HEK293 (cell line): ENCODE measurements around the gene LCN2.

Source experiments
- CTCF ChIA-PET: fragments of 350-600 bp; formaldehyde crosslinking; extraction: SDS; loops from one replicate; lab custom pipeline; 2021; ENCODE audit warnings: antibody characterized with exemption; lab: Yijun Ruan, JAX
- POLR2A ChIA-PET: fragments of 300-600 bp; formaldehyde crosslinking; extraction: SDS; loops from one replicate; lab custom pipeline; 2020; ENCODE audit warnings: antibody characterized with exemption, inconsistent platforms; lab: Yijun Ruan, JAX
- H3K27ac ChIP-seq: fragments of 200-500 bp; sonication (Bioruptor generic); 2 replicates; pipeline ENCODE4 v1.5.1; 2014; ENCODE audit warnings: low read depth, low read length, control low read depth, inconsistent platforms; ENCODE audit errors: extremely low read depth
- H3K36me3 ChIP-seq, 2 experiments: fragments of 200-500 bp in 1 of 2; sonication (Bioruptor generic) in 1 of 2; 1 replicate in 1 of 2; 2 replicates in 1 of 2; pipeline ENCODE4 v1.5.1; 2014 to 2017; ENCODE audit warnings: inconsistent platforms in 2 of 2, low read length in 2 of 2; ENCODE audit not compliant: control insufficient read depth in 2 of 2, insufficient read depth in 1 of 2
- H3K4me1 ChIP-seq: fragments of 200-500 bp; sonication (Bioruptor generic); 2 replicates; pipeline ENCODE4 v1.5.1; 2014; ENCODE audit warnings: mild to moderate bottlenecking, low read length, inconsistent platforms; ENCODE audit not compliant: control insufficient read depth, insufficient read depth
- H3K4me3 ChIP-seq: 2 replicates; pipeline ENCODE4 v1.5.1; 2011; ENCODE audit warnings: low read depth, mild to moderate bottlenecking, control low read depth, low read length, moderate library complexity
- H3K9me3 ChIP-seq: fragments of 200-500 bp; sonication (Bioruptor generic); 2 replicates; pipeline ENCODE4 v1.5.1; 2014; ENCODE audit warnings: low read depth, low read length, inconsistent platforms; ENCODE audit not compliant: control insufficient read depth, insufficient read depth
- KLF10 ChIP-seq: fragments of 450-650 bp; IDR thresholded peaks from 2 replicates; pipeline ENCODE4 v1.5.1; 2018; ENCODE audit warnings: missing biosample characterization, mild to moderate bottlenecking, missing genetic modification characterization
- RBAK ChIP-seq: fragments of 450-650 bp; formaldehyde crosslinking; IDR thresholded peaks from 2 replicates; pipeline ENCODE4 v1.5.1; 2016; ENCODE audit warnings: missing biosample characterization, missing genetic modification characterization
- TSHZ1 ChIP-seq: fragments of 450-650 bp; formaldehyde crosslinking; IDR thresholded peaks from 2 replicates; pipeline ENCODE4 v1.5.1; 2016; ENCODE audit warnings: missing biosample characterization, missing genetic modification characterization, borderline replicate concordance
- ZBTB11 ChIP-seq: fragments of 450-650 bp; formaldehyde crosslinking; conservative IDR thresholded peaks from 2 replicates; pipeline ENCODE4 v1.5.1; 2016; ENCODE audit warnings: low read depth, missing biosample characterization, missing genetic modification characterization
- ZBTB6 ChIP-seq: fragments of 450-650 bp; formaldehyde crosslinking; IDR thresholded peaks from 2 replicates; pipeline ENCODE4 v1.5.1; 2017; ENCODE audit warnings: missing biosample characterization, missing genetic modification characterization
- ZNF133 ChIP-seq: fragments of 450-650 bp; formaldehyde crosslinking; IDR thresholded peaks from 2 replicates; pipeline ENCODE4 v1.5.1; 2016; ENCODE audit warnings: missing biosample characterization, missing genetic modification characterization
- ZNF174 ChIP-seq: fragments of 450-650 bp; formaldehyde crosslinking; IDR thresholded peaks from 2 replicates; pipeline ENCODE4 v1.5.0; 2017; ENCODE audit warnings: missing biosample characterization, mild to moderate bottlenecking, missing genetic modification characterization
- ZNF175 ChIP-seq: fragments of 450-650 bp; formaldehyde crosslinking; IDR thresholded peaks from 2 replicates; pipeline ENCODE4 v1.5.1; 2016; ENCODE audit warnings: missing biosample characterization, missing genetic modification characterization
- ZNF214 ChIP-seq: fragments of 450-650 bp; formaldehyde crosslinking; IDR thresholded peaks from 2 replicates; pipeline ENCODE4 v1.5.1; 2017; ENCODE audit warnings: missing biosample characterization, mild to moderate bottlenecking, missing genetic modification characterization, borderline replicate concordance
- ZNF23 ChIP-seq: fragments of 450-650 bp; formaldehyde crosslinking; IDR thresholded peaks from 2 replicates; pipeline ENCODE4 v1.5.1; 2016; ENCODE audit warnings: missing biosample characterization, missing genetic modification characterization, borderline replicate concordance
- ZNF366 ChIP-seq: fragments of 450-650 bp; formaldehyde crosslinking; conservative IDR thresholded peaks from 2 replicates; pipeline ENCODE4 v1.5.1; 2016; ENCODE audit warnings: missing biosample characterization, missing genetic modification characterization
- ZNF521 ChIP-seq: fragments of 450-650 bp; formaldehyde crosslinking; IDR thresholded peaks from 2 replicates; pipeline ENCODE4 v1.5.1; 2017; ENCODE audit warnings: missing biosample characterization, mild to moderate bottlenecking, missing genetic modification characterization
- ZNF530 ChIP-seq: fragments of 450-650 bp; formaldehyde crosslinking; IDR thresholded peaks from 2 replicates; pipeline ENCODE4 v1.5.1; 2016; ENCODE audit warnings: low read depth, missing biosample characterization, missing genetic modification characterization
- ZNF670 ChIP-seq: fragments of 450-650 bp; formaldehyde crosslinking; IDR thresholded peaks from 2 replicates; pipeline ENCODE4 v1.5.1; 2016; ENCODE audit warnings: missing biosample characterization, missing genetic modification characterization, low read depth
- ZNF837 ChIP-seq: fragments of 450-650 bp; formaldehyde crosslinking; IDR thresholded peaks from 2 replicates; pipeline ENCODE4 v1.5.1; 2016; ENCODE audit warnings: missing biosample characterization, missing genetic modification characterization
- ZSCAN16 ChIP-seq: fragments of 450-650 bp; formaldehyde crosslinking; IDR thresholded peaks from 2 replicates; pipeline ENCODE4 v1.5.1; 2016; ENCODE audit warnings: missing biosample characterization, missing genetic modification characterization
- ZXDB ChIP-seq: fragments of 450-650 bp; formaldehyde crosslinking; IDR thresholded peaks from 2 replicates; pipeline ENCODE4 v1.5.1; 2016; ENCODE audit warnings: missing biosample characterization, missing genetic modification characterization

Gene LCN2

GRCh38 chr9:128138001-128138400 is 11.3 kb upstream of the LCN2 start:
- ChIA-PET POLR2A (no interaction called here), CTCF (interaction anchor here (1.3 kb wide), 1 partner anchor 13 kb away, joined by 5 read pairs; no protein-coding TSS in a partner anchor)
- H3K36me3 ChIP-seq: no peaks in the 10 kb centered on the region
- no peaks in the 10 kb centered on the region for H3K9me3 ChIP-seq
- TF ChIP-seq ZNF23 (tag by site-specific recombination) (no peak), RBAK (tag by site-specific recombination) (no peak), ZNF175 (no peak), KLF10 (tag by site-specific recombination) (no peak), TSHZ1 (tag by site-specific recombination) (no peak)
- no peaks in the 10 kb centered on the region for H3K4me1 ChIP-seq
- H3K4me3 ChIP-seq: no peak overlapping the region
- H3K27ac ChIP-seq: no peak overlapping the region

GRCh38 chr9:128139621-128140020 is 9.6 kb upstream of the LCN2 start:
- Histone ChIP-seq H3K36me3 (no peaks in the 10 kb centered on the region), H3K9me3 (no peaks in the 10 kb centered on the region), H3K4me1 (no peaks in the 10 kb centered on the region), H3K4me3 (no peak overlapping the region), H3K27ac (no peak overlapping the region)
- POLR2A ChIA-PET: no interaction called here
- TF ChIP-seq ZNF214 (tag by site-specific recombination) (no peak), ZSCAN16 (tag by site-specific recombination) (no peak), ZXDB (no peak), ZNF530 (tag by site-specific recombination) (no peak), RBAK (tag by site-specific recombination) (no peak), ZNF837 (no peak), ZNF174 (tag by site-specific recombination) (no peak), ZNF670 (tag by site-specific recombination) (no peak), ZNF521 (tag by site-specific recombination) (no peak), ZBTB6 (tag by site-specific recombination) (no peak), ZBTB11 (tag by site-specific recombination) (no peak), ZNF133 (tag by site-specific recombination) (no peak), ZNF366 (no peak)
- CTCF ChIA-PET: no interaction called here
